RWPE2 (cell line): ENCODE measurements around the gene REPIN1.

Source experiments
- ATAC-seq: fragments of 200-7000 bp; cut with Tn5 transposase; 3 replicates; pipeline ENCODE4 v1.9.1; 2021; ENCODE audit warnings: low read depth
- DNase-seq: peaks from one replicate; pipeline ENCODE4 v3.0.0-alpha.2; 2020; ENCODE audit warnings: low spot score
- H3K27ac ChIP-seq: fragments of 450-650 bp; 2 replicates; pipeline ENCODE4 v1.5.1; 2017; ENCODE audit warnings: mild to moderate bottlenecking; ENCODE audit not compliant: poor library complexity, severe bottlenecking
- H3K27me3 ChIP-seq: fragments of 250-450 bp; sonication (Bioruptor Pico); 2 replicates; pipeline ENCODE4 v1.5.1; 2021; ENCODE audit warnings: mild to moderate bottlenecking, moderate library complexity; ENCODE audit not compliant: insufficient read depth, poor library complexity, severe bottlenecking
- H3K36me3 ChIP-seq: fragments of 250-450 bp; sonication (Bioruptor Pico); 2 replicates; pipeline ENCODE4 v1.5.1; 2020; ENCODE audit warnings: low read depth, mild to moderate bottlenecking, moderate library complexity
- H3K4me1 ChIP-seq: fragments of 250-450 bp; sonication (Bioruptor Pico); 2 replicates; pipeline ENCODE4 v1.5.1; 2021; ENCODE audit warnings: mild to moderate bottlenecking, moderate library complexity; ENCODE audit not compliant: insufficient read depth, poor library complexity, severe bottlenecking
- H3K4me3 ChIP-seq: fragments of 250-450 bp; sonication (Bioruptor Pico); 2 replicates; pipeline ENCODE4 v1.5.1; 2021; ENCODE audit warnings: mild to moderate bottlenecking, moderate library complexity; ENCODE audit not compliant: severe bottlenecking
- H3K9me3 ChIP-seq: fragments of 250-450 bp; sonication (Bioruptor Pico); 2 replicates; pipeline ENCODE4 v1.5.1; 2021; ENCODE audit warnings: mild to moderate bottlenecking, moderate library complexity; ENCODE audit not compliant: severe bottlenecking
- TF ChIP-seq, protein P1 (sequence below): fragments of 450-650 bp; IDR thresholded peaks from one replicate; pipeline ENCODE4 v1.5.1; 2017; ENCODE audit warnings: mild to moderate bottlenecking, moderate library complexity; ENCODE audit not compliant: poor library complexity, severe bottlenecking

The REPIN1 gene

DNA sequence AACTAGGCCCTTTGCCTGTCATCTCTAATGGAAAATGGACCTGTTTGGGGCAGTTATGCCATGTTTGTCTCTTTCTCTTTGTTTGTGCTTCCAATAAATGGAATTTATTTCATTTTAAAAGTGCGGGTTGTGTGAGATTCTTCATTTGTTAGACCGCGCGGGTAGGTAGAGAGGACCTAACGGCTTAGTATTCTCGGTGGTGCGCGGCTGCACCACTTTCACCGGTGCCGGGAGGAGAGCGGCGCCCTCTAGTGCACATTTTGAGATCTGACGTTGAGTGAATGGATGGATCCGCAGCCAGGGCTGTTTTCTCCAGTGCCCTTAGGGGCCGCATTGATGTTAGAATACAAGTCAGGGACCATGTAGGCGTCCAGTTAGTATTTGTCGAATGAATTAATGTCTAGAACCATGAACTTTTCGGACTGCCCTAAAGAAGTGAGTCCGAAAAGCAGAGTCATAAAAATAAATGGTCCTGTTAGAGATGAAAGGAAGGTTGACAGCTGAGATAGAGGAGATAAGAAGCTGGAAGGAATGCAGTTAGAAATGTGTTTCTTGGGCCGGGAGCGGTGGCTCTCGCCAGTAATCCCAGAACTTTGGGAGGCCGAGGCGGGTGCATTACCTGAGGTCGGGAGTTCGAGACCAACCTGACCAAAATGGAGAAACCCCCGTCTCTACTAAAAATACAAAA lies 52.5 kb downstream of the REPIN1 start:
- Histone ChIP-seq H3K9me3 (no peaks in the 10 kb centered on the region), H3K27ac (no peak overlapping the region), H3K27me3 (no peaks in the 10 kb centered on the region), H3K4me3 (no peak overlapping the region), H3K4me1 (no peaks in the 10 kb centered on the region), H3K36me3 (no peaks in the 10 kb centered on the region)
- TF ChIP-seq, protein P1, sequence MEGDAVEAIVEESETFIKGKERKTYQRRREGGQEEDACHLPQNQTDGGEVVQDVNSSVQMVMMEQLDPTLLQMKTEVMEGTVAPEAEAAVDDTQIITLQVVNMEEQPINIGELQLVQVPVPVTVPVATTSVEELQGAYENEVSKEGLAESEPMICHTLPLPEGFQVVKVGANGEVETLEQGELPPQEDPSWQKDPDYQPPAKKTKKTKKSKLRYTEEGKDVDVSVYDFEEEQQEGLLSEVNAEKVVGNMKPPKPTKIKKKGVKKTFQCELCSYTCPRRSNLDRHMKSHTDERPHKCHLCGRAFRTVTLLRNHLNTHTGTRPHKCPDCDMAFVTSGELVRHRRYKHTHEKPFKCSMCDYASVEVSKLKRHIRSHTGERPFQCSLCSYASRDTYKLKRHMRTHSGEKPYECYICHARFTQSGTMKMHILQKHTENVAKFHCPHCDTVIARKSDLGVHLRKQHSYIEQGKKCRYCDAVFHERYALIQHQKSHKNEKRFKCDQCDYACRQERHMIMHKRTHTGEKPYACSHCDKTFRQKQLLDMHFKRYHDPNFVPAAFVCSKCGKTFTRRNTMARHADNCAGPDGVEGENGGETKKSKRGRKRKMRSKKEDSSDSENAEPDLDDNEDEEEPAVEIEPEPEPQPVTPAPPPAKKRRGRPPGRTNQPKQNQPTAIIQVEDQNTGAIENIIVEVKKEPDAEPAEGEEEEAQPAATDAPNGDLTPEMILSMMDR: peak; percentile 97
- ATAC-seq: peak; percentile 99
- no peak for DNase-seq

DNA sequence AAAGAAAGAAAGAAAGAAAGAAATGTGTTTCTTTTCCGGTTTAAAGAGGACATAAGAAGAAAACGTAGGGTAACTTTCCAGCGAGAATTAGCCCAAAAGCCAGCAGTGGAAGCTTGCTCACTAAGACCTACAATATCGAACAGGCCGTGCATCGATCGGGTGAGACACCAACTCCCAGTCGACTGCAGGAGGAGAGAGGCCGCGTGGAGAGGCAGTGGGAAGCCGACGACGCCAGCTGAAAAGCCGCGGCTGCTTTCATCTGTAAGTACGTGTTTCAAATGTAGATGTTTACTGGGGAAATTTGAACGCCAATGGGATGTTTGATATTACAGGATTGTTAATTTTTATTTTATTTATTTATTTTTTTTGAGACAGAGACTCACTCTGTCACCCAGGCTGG lies 53.2 kb downstream of the REPIN1 start:
- TF ChIP-seq, protein P1: no peak
- Histone ChIP-seq H3K36me3 (no peaks in the 10 kb centered on the region), H3K4me3 (no peak overlapping the region), H3K27me3 (no peaks in the 10 kb centered on the region), H3K4me1 (no peaks in the 10 kb centered on the region), H3K9me3 (no peaks in the 10 kb centered on the region), H3K27ac (no peak overlapping the region)
- no peak for DNase-seq
- no peak for ATAC-seq
